ENCODE measurements around the gene BICD2.
A peak's percentile ranks its signal among the peaks of the same experiment; 100 is the strongest.

The BICD2 gene

DNA sequence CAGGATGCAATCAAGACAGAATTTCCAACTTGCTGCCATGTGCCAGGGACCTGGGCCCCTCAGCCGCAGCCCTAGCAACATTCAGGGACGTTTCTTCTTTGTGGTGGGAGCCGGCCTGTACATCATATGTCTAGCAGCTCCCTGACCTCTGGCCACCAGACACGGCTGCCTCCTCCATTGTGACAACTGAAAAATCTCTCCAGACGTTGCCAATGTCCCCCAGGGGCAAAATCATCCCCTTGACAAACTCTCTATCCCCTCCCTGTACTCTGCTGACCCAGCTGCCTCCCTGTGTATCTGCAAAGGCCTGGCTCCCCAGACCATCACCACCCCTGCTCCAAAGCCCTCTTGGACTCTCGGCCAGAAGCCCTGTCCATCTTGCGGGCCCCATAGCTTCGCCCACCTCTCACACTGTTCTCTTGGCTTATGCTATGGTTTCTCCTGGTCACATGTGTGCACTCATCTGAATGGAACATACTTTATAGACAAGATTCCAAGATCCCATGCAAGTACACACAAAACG is 40.8 kb downstream of the BICD2 start:
- no peaks in the 10 kb centered on the region for H3K9me3 ChIP-seq (ENCODE audit: control insufficient read depth, low read length)
- DNase-seq (ENCODE audit: low read depth): no peak
- H3K4me3 ChIP-seq (ENCODE audit: low read length): no peak overlapping the region
- peaks cover 56% of the 10 kb centered on the region for H3K36me3 ChIP-seq (ENCODE audit: control insufficient read depth, insufficient read depth, low read length, severe bottlenecking)
- no peaks in the 10 kb centered on the region for H3K27me3 ChIP-seq (replicated peaks; ENCODE audit: control insufficient read depth, insufficient read depth, low read length)
- H3K9ac ChIP-seq (ENCODE audit: low read length): no peak overlapping the region
- no peaks in the 10 kb centered on the region for H3K4me1 ChIP-seq (ENCODE audit: control insufficient read depth, insufficient read depth, low read length)

DNA sequence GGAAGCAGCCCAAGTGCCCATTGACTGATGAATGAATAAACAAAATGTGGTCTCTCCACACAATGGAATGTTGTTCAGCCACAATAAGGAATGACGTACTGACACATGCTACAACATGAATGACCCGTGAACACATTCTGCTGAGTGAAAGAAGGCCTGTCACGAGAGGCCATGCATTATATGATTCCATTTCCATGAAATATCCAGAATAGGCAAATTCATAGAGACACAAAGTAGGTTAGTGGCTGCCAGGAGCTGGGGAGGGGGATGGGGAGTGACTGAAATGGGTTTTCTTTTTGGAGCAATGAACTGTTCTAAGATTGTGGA is 41.4 kb downstream of the BICD2 start:
- DNase-seq (ENCODE audit: low read depth): peak; percentile 73
- Histone ChIP-seq H3K36me3 (ENCODE audit: control insufficient read depth, insufficient read depth, low read length, severe bottlenecking) (peaks cover 56% of the 10 kb centered on the region), H3K4me3 (ENCODE audit: low read length) (no peak overlapping the region)

DNA sequence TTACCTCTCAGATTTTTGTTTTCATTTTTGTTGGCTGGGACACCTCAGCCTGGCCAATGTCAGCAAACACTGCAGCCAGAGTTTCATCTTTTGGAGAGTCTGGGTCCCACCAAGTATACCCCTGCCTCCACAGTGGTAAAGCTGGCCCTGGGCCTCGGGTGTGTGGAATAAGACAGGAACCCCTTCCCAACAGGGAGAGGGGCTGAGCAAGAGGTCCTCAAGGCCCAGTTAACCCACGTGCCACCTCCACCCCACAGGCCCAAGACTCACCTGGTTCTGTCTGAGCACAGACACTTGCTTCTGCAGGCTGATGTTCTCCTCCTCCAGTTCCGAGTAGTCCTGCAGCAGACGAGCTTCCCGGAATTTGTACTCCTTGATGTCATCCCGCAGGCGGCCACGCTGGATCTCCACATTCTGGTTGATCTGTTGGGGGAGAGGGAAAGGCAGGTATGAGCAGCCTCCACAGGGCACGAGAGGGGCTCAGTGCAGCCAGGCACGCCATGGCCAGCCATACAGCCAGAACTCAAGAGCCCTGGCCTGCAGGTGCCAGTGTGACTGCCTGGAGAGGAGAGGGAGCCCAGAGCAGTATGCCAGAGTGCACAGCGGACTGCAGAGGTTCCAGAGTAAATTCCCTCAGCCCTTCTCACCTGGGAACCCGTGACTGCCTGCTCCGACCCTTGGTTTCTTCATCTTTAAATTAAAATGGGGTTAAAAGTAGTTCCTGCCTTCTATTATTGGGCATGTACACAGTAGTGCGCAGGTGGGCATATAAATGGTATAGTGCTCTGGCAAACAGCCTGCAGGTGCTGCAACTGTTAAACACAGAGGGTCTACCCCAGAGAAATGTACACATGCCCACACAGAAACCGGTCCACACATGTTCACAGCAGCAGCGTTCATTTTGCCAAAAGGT is 42.0 kb downstream of the BICD2 start:
- no peak for DNase-seq (ENCODE audit: low read depth)
- Histone ChIP-seq H3K36me3 (ENCODE audit: control insufficient read depth, insufficient read depth, low read length, severe bottlenecking) (peaks cover 56% of the 10 kb centered on the region), H3K9me3 (ENCODE audit: control insufficient read depth, low read length) (no peaks in the 10 kb centered on the region)

More for the DNA sequence above, 41.4 kb downstream of the BICD2 start:
- Histone ChIP-seq H3K27me3 (replicated peaks; ENCODE audit: control insufficient read depth, insufficient read depth, low read length) (no peaks in the 10 kb centered on the region), H3K9me3 (ENCODE audit: control insufficient read depth, low read length) (no peaks in the 10 kb centered on the region), H3K9ac (ENCODE audit: low read length) (no peak overlapping the region), H3K4me1 (ENCODE audit: control insufficient read depth, insufficient read depth, low read length) (no peaks in the 10 kb centered on the region)

DNA sequence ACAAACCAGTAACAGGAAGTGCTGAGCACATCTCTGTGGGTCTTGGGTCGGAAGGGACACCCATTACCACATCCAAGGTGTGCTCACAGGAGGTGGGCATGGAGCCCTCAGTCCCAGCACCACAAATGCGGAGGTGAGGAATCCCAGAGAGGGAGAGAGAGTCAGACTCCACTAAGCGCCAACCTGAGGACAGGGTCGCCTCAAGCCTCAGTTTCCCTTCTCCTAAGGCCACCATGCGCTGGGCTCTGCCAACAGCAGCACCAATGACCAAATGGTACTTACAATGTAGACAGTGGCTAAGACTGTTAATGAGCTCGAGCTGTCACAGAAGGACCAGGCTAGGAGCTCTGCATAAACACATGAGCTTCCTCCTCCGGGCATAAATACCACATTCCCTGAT is 43.1 kb downstream of the BICD2 start:
- no peak for DNase-seq (ENCODE audit: low read depth)

More for the DNA sequence above, 42.0 kb downstream of the BICD2 start:
- Histone ChIP-seq H3K9ac (ENCODE audit: low read length) (no peak overlapping the region), H3K4me3 (ENCODE audit: low read length) (no peak overlapping the region), H3K27me3 (replicated peaks; ENCODE audit: control insufficient read depth, insufficient read depth, low read length) (no peaks in the 10 kb centered on the region), H3K4me1 (ENCODE audit: control insufficient read depth, insufficient read depth, low read length) (no peaks in the 10 kb centered on the region)

DNA sequence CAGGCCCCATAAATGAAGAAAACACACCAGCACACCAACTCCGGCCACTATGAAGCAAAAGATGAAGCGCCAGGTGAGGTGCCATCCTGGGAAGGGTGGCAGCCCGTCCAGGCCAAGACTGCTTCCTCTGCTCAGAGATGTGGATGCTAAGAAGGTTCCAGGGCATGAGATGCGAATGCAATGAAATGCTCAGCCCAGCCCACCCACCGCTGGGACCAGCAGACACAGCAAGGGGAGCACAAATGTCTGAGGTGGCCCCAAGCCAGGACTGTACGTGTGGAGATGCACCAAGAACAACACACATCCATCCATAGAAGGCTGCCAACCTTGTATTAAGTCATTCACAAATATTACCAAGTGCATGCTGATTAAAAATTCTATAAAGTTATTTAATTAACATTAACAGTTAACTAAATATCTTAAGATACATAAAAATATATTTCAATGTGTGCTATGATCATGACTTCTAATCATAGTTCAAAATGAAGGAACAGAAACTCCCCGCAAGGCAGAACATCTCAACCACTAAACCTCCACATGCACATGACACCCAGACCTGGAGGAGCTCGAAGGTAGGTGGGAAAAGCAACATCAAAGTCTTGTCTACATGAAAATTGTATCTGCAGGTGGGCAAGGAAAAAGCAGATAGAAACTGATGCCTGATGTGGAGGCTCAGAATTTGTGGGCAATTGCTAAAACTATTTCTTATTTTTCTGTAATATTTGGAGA is 43.7 kb downstream of the BICD2 start:
- H3K36me3 ChIP-seq (ENCODE audit: control insufficient read depth, insufficient read depth, low read length, severe bottlenecking): peaks cover 61% of the 10 kb centered on the region
- H3K4me3 ChIP-seq (ENCODE audit: low read length): no peak overlapping the region
- no peaks in the 10 kb centered on the region for H3K9me3 ChIP-seq (ENCODE audit: control insufficient read depth, low read length)
- H3K4me1 ChIP-seq (ENCODE audit: control insufficient read depth, insufficient read depth, low read length): peaks cover 5% of the 10 kb centered on the region
- DNase-seq (ENCODE audit: low read depth): no peak
- no peaks in the 10 kb centered on the region for H3K27me3 ChIP-seq (replicated peaks; ENCODE audit: control insufficient read depth, insufficient read depth, low read length)
- no peak overlapping the region for H3K9ac ChIP-seq (ENCODE audit: low read length)

More for the DNA sequence above, 43.1 kb downstream of the BICD2 start:
- peaks cover 61% of the 10 kb centered on the region for H3K36me3 ChIP-seq (ENCODE audit: control insufficient read depth, insufficient read depth, low read length, severe bottlenecking)
- H3K4me1 ChIP-seq (ENCODE audit: control insufficient read depth, insufficient read depth, low read length): no peaks in the 10 kb centered on the region
- H3K9ac ChIP-seq (ENCODE audit: low read length): no peak overlapping the region
- H3K9me3 ChIP-seq (ENCODE audit: control insufficient read depth, low read length): no peaks in the 10 kb centered on the region
- H3K27me3 ChIP-seq (replicated peaks; ENCODE audit: control insufficient read depth, insufficient read depth, low read length): no peaks in the 10 kb centered on the region
- H3K4me3 ChIP-seq (ENCODE audit: low read length): no peak overlapping the region

DNA sequence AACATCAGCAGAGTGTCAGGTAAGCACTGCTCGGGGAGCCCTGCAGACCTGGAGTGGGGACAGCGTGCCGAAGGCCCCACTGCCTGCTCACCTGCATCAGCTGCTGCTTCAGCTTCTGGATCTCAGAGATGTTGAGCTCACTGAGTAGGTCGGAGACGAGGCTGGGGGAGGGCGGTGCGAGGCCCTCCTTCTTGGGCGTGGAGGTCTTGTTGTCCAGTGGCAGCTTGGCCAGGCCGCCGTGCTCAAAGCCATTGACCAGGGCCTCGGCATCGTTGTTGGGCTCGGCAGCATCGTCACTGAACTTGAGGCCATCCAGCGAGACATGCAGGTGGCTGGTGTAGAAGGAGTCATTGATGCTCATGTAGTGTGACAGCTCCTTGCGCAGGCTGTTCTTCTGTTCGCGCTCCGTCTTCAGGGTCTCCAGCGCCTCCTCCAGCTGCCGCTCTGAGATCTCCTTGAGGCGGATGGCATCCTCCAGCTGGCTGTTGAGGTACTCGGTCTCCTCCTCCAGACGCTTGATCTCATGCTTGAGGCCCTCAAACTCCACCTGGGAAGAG is 44.3 kb downstream of the BICD2 start:
- Histone ChIP-seq H3K4me3 (ENCODE audit: low read length) (no peak overlapping the region), H3K27me3 (replicated peaks; ENCODE audit: control insufficient read depth, insufficient read depth, low read length) (no peaks in the 10 kb centered on the region), H3K9me3 (ENCODE audit: control insufficient read depth, low read length) (no peaks in the 10 kb centered on the region), H3K9ac (ENCODE audit: low read length) (no peak overlapping the region), H3K4me1 (ENCODE audit: control insufficient read depth, insufficient read depth, low read length) (peaks cover 12% of the 10 kb centered on the region), H3K36me3 (ENCODE audit: control insufficient read depth, insufficient read depth, low read length, severe bottlenecking) (peaks cover 61% of the 10 kb centered on the region)
- no peak for DNase-seq (ENCODE audit: low read depth)

DNA sequence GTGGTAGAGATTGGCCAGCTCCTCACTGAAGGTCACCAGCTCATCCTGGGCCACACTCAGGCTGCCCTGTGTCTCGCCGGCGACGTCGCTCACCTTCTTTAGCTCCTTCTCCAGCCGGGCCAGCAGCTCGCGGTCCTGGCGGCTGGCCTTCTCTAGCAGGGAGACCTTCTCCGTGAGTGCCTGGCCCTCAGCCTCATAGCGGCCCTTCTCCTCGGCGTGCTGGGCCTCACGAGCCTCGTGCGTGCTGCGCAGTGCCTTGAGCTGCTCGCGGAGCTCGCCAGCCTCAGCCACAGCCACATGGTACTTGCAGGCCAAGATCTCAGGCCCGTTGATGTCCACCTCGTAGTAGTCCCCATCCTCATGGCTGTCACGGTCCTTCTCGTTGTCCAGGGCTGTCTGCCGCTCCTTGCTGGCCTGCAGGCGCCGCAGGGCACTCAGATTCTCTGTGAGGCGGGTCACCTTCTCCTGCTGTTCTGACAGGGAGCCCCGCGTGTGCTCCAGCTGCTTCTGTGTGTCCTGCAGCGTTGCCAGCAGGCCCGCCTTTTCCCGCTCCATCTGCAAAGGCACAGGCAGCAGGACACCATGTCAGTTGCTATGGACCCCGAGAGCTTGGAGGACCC is 45.5 kb downstream of the BICD2 start:
- peaks cover 73% of the 10 kb centered on the region for H3K36me3 ChIP-seq (ENCODE audit: control insufficient read depth, insufficient read depth, low read length, severe bottlenecking)
- H3K27me3 ChIP-seq (replicated peaks; ENCODE audit: control insufficient read depth, insufficient read depth, low read length): no peaks in the 10 kb centered on the region

DNA sequence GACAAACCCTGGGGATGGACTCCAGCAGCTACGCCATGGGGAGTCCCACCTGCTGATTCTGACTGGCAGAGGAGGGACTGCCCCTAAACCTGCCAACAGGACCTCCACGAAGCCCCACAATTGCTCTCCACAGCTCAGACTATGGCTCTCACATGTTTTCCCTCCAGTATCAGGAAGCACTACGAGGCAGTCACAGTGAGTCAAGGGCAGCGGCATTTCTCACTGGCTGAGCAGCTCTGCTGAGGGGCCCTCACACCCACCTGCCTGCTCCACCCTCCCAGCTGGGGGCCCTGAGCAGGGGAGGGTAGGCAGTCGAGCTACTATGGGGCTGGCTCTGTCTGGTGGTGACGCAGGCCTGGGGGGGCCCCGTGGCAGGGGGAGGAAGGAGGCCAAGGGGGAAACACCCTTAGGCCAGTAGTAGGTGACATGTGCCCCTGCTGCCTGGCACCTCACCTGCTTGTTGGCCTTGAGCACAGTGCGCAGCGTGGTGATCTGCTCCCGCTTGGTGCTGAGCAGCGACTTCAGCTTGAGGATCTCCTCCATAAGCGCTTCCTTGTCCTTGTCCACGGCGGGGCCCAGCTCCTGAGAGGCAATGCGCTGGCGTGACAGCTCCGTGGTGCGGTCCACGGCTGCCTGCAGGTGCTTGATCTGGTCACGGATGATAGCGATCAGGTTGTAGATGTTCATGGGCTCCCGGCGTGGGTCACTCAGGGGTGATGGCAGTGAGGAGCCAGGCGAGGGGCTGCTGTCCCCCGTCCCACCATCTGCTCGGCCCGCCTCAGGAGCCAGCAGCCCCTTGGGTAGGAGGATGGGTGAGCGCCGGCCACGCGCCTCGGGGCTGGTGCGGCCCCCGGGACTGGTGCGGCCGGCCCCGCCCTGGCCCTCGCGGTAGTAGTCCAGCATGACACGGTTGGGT is 46.3 kb downstream of the BICD2 start:
- Histone ChIP-seq H3K4me1 (ENCODE audit: control insufficient read depth, insufficient read depth, low read length) (peaks cover 13% of the 10 kb centered on the region), H3K9me3 (ENCODE audit: control insufficient read depth, low read length) (no peaks in the 10 kb centered on the region), H3K36me3 (ENCODE audit: control insufficient read depth, insufficient read depth, low read length, severe bottlenecking) (peaks cover 81% of the 10 kb centered on the region), H3K27me3 (replicated peaks; ENCODE audit: control insufficient read depth, insufficient read depth, low read length) (no peaks in the 10 kb centered on the region), H3K9ac (ENCODE audit: low read length) (no peak overlapping the region), H3K4me3 (ENCODE audit: low read length) (no peak overlapping the region)
- no peak for DNase-seq (ENCODE audit: low read depth)

More for the DNA sequence above, 45.5 kb downstream of the BICD2 start:
- H3K9me3 ChIP-seq (ENCODE audit: control insufficient read depth, low read length): no peaks in the 10 kb centered on the region
- H3K4me1 ChIP-seq (ENCODE audit: control insufficient read depth, insufficient read depth, low read length): peaks cover 13% of the 10 kb centered on the region
- no peak for DNase-seq (ENCODE audit: low read depth)
- no peak overlapping the region for H3K4me3 ChIP-seq (ENCODE audit: low read length)
- H3K9ac ChIP-seq (ENCODE audit: low read length): no peak overlapping the region

DNA sequence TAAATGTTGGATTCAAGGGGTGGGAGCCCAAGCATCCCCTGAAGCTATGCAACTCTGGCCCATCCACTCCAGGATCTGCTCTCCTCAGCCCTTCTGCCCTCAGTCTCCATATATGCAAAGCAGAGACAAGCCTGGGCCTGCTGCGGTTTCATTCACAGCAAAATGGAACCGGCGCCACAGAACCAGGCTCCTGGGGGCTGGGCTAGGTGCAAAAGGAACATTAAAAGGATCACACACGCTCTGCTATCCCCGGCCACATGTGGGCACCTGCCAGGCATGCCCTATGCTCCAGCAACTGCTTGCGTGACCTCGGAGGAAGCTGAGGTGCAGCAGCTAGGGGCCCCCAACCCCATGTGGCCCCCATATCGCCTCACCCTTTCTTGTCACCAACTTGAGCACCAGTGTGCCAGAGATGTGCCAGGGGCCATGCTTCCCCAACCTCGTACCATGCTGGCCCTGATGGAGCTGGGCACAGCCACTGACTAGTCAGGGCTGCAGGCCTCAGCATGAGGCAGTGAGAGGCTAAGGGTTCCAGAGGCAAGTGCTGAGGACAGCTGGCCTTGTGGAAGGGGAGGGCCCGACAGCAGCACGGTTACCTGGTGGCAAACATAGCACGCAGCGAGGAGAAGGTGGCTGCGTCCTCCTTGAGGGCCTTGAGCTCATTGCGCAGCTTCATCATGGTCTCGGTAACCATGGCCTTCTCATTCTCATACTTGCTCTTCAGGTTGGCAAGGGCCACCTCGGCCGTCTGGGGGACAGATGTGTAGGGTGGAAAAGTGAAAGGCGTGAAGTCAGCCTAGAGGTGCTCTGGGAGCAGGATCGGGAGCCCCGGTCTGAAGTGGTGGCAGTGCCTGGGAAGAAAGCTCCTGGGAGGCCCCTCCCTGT is 47.2 kb downstream of the BICD2 start:
- no peak for DNase-seq (ENCODE audit: low read depth)
- Histone ChIP-seq H3K9ac (ENCODE audit: low read length) (no peak overlapping the region), H3K4me1 (ENCODE audit: control insufficient read depth, insufficient read depth, low read length) (peaks cover 13% of the 10 kb centered on the region), H3K9me3 (ENCODE audit: control insufficient read depth, low read length) (no peaks in the 10 kb centered on the region), H3K36me3 (ENCODE audit: control insufficient read depth, insufficient read depth, low read length, severe bottlenecking) (peaks cover 88% of the 10 kb centered on the region), H3K27me3 (replicated peaks; ENCODE audit: control insufficient read depth, insufficient read depth, low read length) (no peaks in the 10 kb centered on the region), H3K4me3 (ENCODE audit: low read length) (no peak overlapping the region)

Data from adipocyte (in vitro differentiated cells).